Natural killer cell treated with Interleukin-12 subunit alpha and Interleukin-12 subunit beta and Interleukin-15 and Interleukin-18, amount 100 ng/mL, for 72 hours (primary cell): Measurements from ENCODE around the gene ZNF48. TPM values are rescaled to one million over a fixed set of nuclear protein-coding genes. Genes with fewer than 3 reads are reported as not detected.
A peak's percentile ranks its signal among the peaks of the same experiment; 100 is the strongest.

ENCODE experiments used
- ATAC-seq, 2 donors: fragments of 150-1000 bp; cut with Tn5 transposase in 1 of 2; sonication (Bioruptor Pico), chemical (Tn5 transposase) in 1 of 2; 2 replicates each; pipeline ENCODE4 v1.10.0; 2021
- DNase-seq: peaks from one replicate; pipeline ENCODE4 v3.0.0; 2022; ENCODE audit warnings: low spot score
- H3K27ac Mint-ChIP-seq, 2 donors: 1 replicate in 1 of 2; 2 replicates in 1 of 2; pipeline ENCODE4 v1.8.0; 2022; ENCODE audit warnings: mixed read lengths in 2 of 2, mild to moderate bottlenecking in 1 of 2, moderate library complexity in 1 of 2
- H3K27me3 Mint-ChIP-seq, 2 donors: 1 replicate in 1 of 2; 2 replicates in 1 of 2; pipeline ENCODE4 v1.8.0; 2022; ENCODE audit warnings: mixed read lengths in 2 of 2
- H3K36me3 Mint-ChIP-seq: one replicate; pipeline ENCODE4 v1.8.0; 2022; ENCODE audit warnings: mixed read lengths
- H3K4me1 Mint-ChIP-seq, 2 donors: 1 replicate in 1 of 2; 2 replicates in 1 of 2; pipeline ENCODE4 v1.8.0; 2022; ENCODE audit warnings: low read depth in 2 of 2, mixed read lengths in 2 of 2, mild to moderate bottlenecking in 1 of 2
- H3K4me3 Mint-ChIP-seq: one replicate; pipeline ENCODE4 v1.8.0; 2022; ENCODE audit warnings: mixed read lengths
- H3K9me3 Mint-ChIP-seq: 2 replicates; pipeline ENCODE4 v1.8.0; 2022; ENCODE audit warnings: mixed read lengths
- total RNA-seq, 2 donors: library from RNA; stranded (reverse); gene quantifications; one replicate each; pipeline ENCODE4 v1.2.3, GENCODE V29; 2022

The ZNF48 gene
- total RNA-seq, 2 donors from 2014 or later, result 10.2 to 14.7 TPM

DNA sequence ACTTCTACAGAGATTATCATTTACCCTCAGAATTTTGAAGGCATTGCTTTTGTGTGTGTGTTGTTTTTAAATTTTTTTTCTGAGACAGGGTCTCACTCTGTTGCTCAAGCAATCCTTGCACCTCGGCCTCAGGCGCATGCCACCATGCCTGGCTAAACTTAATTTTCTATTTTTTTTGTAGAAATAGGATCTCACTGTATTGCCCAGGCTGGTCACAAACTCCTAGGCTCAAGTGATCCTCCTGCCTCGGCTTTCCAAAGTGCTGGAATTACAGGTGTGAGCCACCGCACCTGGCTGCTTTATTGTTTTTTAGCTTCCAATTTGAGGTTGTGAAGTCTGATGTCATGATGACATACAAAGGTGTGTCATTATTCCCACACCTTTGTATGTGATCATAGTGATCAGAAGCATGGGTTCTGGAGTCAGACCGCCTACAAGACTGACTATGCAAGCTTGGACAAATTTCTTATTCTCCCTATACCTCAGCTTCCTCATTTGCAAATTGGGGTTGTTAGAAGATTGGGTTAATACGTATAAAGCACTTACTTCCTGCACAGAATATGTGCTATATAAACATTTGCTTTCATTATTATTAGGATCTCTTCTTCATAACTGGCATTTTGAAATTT lies 44.6 kb downstream of the ZNF48 start:
- no peaks in the 10 kb centered on the region for H3K27me3 Mint-ChIP-seq
- H3K9me3 Mint-ChIP-seq, result no peaks in the 10 kb centered on the region
- ATAC-seq (no peak), DNase-seq (no peak)
- H3K36me3 Mint-ChIP-seq, result peaks cover 12% of the 10 kb centered on the region
- peaks cover 22 to 27% of the 10 kb centered on the region in 2 donors for H3K4me1 Mint-ChIP-seq
- H3K27ac Mint-ChIP-seq, result no peak overlapping the region
- H3K4me3 Mint-ChIP-seq, result no peak overlapping the region

DNA sequence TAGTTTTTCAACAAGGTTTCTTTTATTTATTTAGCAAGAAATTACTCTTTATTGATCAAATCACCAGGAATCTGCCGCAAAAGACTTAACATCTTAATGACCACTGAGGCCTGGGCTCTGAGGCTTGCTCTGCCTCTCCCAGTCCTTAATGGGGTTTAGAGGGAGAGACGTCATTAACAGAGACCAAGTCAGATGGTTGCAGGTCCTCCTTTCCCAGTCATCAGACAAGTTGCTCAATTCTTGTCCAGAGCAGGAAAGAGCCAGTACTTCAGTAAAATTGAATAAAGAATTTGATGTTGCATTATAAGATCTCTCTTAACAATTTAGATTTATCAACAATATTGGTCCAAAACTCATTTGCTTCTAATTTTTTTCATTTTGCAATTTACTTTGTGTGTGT lies 48.4 kb downstream of the ZNF48 start:
- Mint-ChIP-seq H3K4me1 (peaks cover 29 to 36% of the 10 kb centered on the region in 2 donors), H3K27me3 (no peaks in the 10 kb centered on the region), H3K36me3 (peaks cover 12% of the 10 kb centered on the region), H3K27ac (peak overlapping the region; percentile 10 to 15), H3K4me3 (peak overlapping the region; percentile 85), H3K9me3 (no peaks in the 10 kb centered on the region)
- DNase-seq (no peak), ATAC-seq (no peak)

DNA sequence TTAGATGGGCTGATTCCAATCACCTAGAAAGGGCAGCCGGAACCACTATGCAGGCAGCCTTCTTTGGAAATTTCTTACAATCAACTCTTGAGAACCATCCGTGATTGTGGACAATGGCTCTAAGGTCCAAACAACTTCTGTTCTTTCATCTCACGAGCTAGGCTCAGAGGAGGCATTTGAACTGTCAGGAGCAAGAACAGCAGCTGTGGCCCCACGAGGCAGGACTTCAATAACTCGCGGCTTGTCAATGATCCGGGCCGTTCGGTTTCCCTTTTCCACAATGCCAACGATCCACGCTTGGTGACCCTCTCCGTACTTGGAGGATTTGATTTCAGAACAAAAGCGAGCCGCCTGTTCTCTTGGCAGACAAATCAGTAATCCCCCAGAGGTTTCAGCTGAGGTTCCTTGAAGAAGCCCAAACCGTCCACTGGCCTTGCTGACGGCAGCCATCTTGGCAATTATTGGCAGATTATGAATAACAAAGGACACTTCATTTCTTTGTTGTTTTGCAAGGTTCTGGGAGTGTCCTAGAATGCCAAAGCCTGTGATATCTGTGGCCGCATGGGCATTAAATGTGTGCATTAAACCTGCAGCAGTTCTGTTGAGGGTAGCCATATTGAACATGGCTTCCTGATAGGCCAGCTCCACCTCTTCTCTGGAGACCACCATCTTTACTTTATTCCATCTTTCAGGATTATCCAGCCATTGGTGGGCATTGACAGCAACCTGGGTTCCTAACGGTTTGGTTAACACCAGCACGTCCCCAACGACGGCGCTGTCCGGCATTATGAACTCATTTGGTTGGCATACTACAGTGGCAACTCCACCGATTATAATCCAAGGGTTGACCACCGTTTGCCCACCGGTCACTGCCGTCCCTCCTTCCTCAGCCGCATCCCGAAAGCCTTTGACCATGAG lies 49.3 kb downstream of the ZNF48 start:
- no peaks in the 10 kb centered on the region for H3K9me3 Mint-ChIP-seq
- H3K4me1 Mint-ChIP-seq, result peaks cover 29 to 38% of the 10 kb centered on the region in 2 donors
- DNase-seq, result no peak
- H3K4me3 Mint-ChIP-seq, result peak overlapping the region; percentile 85
- no peaks in the 10 kb centered on the region for H3K27me3 Mint-ChIP-seq
- H3K36me3 Mint-ChIP-seq, result peaks cover 12% of the 10 kb centered on the region
- no peak for ATAC-seq
- H3K27ac Mint-ChIP-seq, result peak overlapping the region; percentile 76 to 96

DNA sequence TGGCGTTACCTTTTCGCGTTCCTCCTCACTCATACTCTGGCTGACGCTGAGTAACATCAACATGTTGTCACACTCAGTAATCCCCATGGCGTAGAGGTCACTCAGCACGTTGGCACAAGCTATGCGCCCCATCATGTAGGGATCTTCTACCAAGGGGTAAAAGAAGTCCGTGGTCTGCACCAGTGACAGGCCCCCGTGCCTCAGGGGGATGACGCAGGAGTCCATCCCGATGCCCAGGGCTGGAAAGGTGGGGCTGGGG lies 49.9 kb downstream of the ZNF48 start:
- Mint-ChIP-seq H3K4me3 (peak overlapping the region; percentile 85), H3K9me3 (no peaks in the 10 kb centered on the region), H3K4me1 (peaks cover 29 to 38% of the 10 kb centered on the region in 2 donors), H3K27me3 (no peaks in the 10 kb centered on the region), H3K27ac (peak overlapping the region; percentile 76 to 96), H3K36me3 (peaks cover 12% of the 10 kb centered on the region)
- DNase-seq (no peak), ATAC-seq (no peak)

DNA sequence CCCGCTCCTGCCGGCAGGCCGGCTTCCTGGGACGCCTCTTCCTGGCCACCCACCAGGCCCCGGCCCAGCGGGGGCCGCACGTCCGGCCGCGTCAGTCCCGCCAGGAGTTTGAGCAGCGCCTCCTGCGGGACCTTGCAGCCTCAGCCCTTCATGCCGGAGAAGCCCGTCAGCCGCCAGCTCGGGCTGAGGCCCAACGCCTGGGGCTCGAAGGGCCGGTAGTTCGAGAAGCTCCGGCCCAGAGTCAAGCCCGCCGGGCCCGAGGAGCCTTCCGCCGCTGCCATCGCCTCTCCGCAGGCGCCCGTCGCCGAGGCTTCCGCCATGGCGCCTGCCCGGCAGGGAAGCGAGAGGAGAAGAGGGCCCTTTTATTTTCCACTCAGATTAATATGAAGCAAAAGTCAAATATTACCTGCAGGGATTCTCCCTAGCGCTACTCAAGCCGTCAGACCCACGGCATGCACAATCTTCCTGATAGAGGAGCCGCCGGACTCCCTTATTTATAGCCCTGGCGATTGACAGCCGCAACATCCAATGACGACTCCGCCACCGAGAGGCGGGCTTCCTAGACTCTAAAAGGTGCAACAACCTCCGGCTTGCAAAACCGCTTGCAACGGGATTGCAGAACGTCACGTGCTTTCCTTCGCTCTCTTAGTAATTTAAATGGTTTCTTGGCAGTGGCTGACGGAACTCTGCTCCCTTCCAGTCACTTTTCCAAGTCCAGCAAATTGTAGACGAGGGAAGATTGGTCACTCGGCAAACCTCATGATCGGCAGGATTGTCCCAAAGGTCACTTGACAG lies 50.4 kb downstream of the ZNF48 start, which contains the start of gene SEPHS2:
SEPHS2 (minus strand) TSS at position 467 of the 795 bp plus-strand sequence; CDS start at position 320, 147 bp downstream.
- peaks cover 12% of the 10 kb centered on the region for H3K36me3 Mint-ChIP-seq

DNA sequence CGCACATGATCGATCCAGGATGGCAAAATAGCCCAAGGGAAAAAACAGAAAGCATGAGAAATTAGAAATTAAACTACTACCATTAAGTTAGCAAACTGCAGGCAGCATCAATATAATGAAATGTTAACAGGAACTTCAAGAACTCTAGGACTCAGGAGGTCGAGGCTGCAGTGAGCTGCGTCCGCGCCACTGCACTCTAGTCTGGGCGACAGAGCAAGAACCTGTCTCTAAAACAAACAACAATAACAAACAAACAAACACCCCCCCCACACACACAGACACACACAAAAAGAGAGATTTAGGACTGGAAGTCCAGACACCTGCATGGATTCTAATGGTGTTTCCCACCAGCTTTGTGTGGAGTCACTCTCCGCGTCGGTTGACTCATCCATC lies 51.0 kb downstream of the ZNF48 start:
- ATAC-seq, result no peak
- Mint-ChIP-seq H3K27me3 (no peaks in the 10 kb centered on the region), H3K9me3 (no peaks in the 10 kb centered on the region), H3K4me1 (peaks cover 39 to 43% of the 10 kb centered on the region in 2 donors), H3K27ac (peak overlapping the region; percentile 76 to 96), H3K36me3 (peaks cover 12% of the 10 kb centered on the region), H3K4me3 (peak overlapping the region; percentile 93)
- no peak for DNase-seq

More for the DNA sequence above, 50.4 kb downstream of the ZNF48 start, which contains the start of gene SEPHS2:
- Mint-ChIP-seq H3K4me1 (peaks cover 34 to 39% of the 10 kb centered on the region in 2 donors), H3K4me3 (peak within 1 kb of the TSS; percentile 93), H3K9me3 (no peaks in the 10 kb centered on the region), H3K27ac (peak within 1 kb of the TSS; percentile 76 to 96), H3K27me3 (no peaks in the 10 kb centered on the region)
- ATAC-seq (peak; percentile 94 to 96), DNase-seq (peak; percentile 96)

DNA sequence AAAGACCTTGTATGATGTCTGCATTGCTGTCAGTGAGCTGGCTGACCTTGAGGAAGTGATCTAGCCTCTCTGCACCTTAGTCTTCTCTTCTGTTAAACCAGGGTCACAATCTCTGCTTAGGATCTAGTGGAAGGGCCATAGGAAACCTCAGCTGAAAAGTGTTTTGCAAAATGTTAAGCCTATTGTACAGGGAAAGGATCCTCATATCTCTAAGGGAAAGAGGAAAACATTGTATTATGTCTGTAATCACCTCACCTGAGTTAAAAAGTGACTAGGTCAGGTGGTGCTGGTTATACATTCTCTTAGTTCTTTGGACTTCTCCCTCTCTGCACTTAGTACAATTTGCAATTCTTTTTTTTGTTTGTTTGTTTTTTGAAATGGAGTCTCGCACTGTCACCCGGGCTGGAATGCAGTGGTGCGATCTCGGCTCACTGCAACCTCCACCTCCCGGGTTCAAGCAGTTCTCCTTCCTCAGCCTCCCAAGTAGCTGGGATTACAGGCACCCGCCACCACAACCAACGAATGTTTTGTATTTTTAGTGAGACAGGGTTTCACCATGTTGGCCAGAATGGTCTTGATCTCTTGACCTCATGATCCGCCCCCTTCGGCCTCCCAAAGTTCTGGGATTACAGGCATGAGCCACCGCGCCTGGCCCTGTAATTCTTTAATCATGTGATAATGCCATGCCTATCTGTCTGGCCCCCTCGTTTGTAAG lies 52.4 kb downstream of the ZNF48 start:
- ATAC-seq, result no peak
- DNase-seq, result no peak
- Mint-ChIP-seq H3K4me3 (no peak overlapping the region), H3K4me1 (peaks cover 45 to 47% of the 10 kb centered on the region in 2 donors), H3K27ac (no peak overlapping the region), H3K9me3 (no peaks in the 10 kb centered on the region), H3K36me3 (peaks cover 12% of the 10 kb centered on the region), H3K27me3 (no peaks in the 10 kb centered on the region)

DNA sequence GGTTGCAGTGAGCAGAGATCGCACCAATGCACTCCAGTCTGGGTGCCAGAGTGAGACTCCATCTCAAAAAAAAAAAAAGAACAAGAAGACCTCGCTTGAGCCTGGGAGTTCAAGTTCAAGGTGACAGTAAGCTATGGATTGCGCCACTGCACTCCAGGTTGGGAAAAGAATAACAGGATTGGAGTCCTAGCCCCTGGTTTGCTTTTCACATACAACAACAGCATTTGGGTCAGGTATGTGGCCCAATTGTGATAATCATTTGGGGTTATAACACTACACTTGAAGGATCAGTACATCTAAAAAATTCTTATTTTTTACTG lies 53.9 kb downstream of the ZNF48 start:
- Mint-ChIP-seq H3K27me3 (no peaks in the 10 kb centered on the region), H3K9me3 (no peaks in the 10 kb centered on the region), H3K4me3 (no peak overlapping the region), H3K36me3 (peaks cover 2% of the 10 kb centered on the region), H3K4me1 (peaks cover 40 to 43% of the 10 kb centered on the region in 2 donors), H3K27ac (peak overlapping the region; percentile 60 to 72)
- DNase-seq (no peak), ATAC-seq (no peak)

Other genes starting within 250 kb of the ZNF48 start
- gene CORO1A, start 211.8 kb upstream of the ZNF48 start, total RNA-seq, result 1,000 to 10,000 TPM in 1 of 2 donors, 100 to 1,000 TPM in 1; 987 to 1,615 TPM
- 100 to 1,000 TPM; 206 to 410 TPM for gene BOLA2B, start 201.8 kb upstream of the ZNF48 start, total RNA-seq
- gene SLX1A, start 201.5 kb upstream of the ZNF48 start, total RNA-seq, result 100 to 1,000 TPM in 1 of 2 donors, 10 to 100 TPM in 1; 48.6 to 169 TPM
- gene SULT1A3, start 196.2 kb upstream of the ZNF48 start, total RNA-seq, result 10 to 100 TPM; 19.1 to 46.7 TPM
- gene NPIPB13, start 146.9 kb upstream of the ZNF48 start, total RNA-seq, result 10 to 100 TPM; 38.2 to 50.6 TPM
- gene CD2BP2, start 40.1 kb upstream of the ZNF48 start, total RNA-seq, result 10 to 100 TPM; 95.8 to 99.7 TPM
- gene TBC1D10B, start 24.9 kb upstream of the ZNF48 start, total RNA-seq, result 10 to 100 TPM; 64.0 to 99.1 TPM
- gene MYL11, start 20.6 kb upstream of the ZNF48 start, total RNA-seq, result 1 to 10 TPM in 1 of 2 donors, not detected in 1; 8.5 TPM
- gene SEPTIN1, start 12.9 kb upstream of the ZNF48 start, total RNA-seq, result 100 to 1,000 TPM; 192 to 207 TPM
- 1 to 10 TPM; 3.4 to 7.3 TPM for gene ZNF771, start 12.2 kb downstream of the ZNF48 start, total RNA-seq
- 100 to 1,000 TPM in 1 of 2 donors, 10 to 100 TPM in 1; 95.9 to 155 TPM for gene DCTPP1, start 34.6 kb downstream of the ZNF48 start, total RNA-seq
- gene SEPHS2, start 50.5 kb downstream of the ZNF48 start, total RNA-seq, result 10 to 100 TPM; 84.7 to 91.4 TPM
- gene ITGAL, start 77.3 kb downstream of the ZNF48 start, total RNA-seq, result 100 to 1,000 TPM; 648 to 717 TPM
- 10 to 100 TPM; 10.4 to 11.8 TPM for gene ZNF768, start 131.1 kb downstream of the ZNF48 start, total RNA-seq
- gene ZNF747, start 139.4 kb downstream of the ZNF48 start, total RNA-seq, result 10 to 100 TPM in 1 of 2 donors, 1 to 10 TPM in 1; 8.7 to 10.3 TPM
- gene ZNF764, start 163.0 kb downstream of the ZNF48 start, total RNA-seq, result 10 to 100 TPM; 14.9 to 22.9 TPM
- 1 to 10 TPM; 8.3 to 8.9 TPM for gene ZNF688, start 176.3 kb downstream of the ZNF48 start, total RNA-seq
- 10 to 100 TPM; 13.3 to 20.0 TPM for gene ZNF785, start 190.3 kb downstream of the ZNF48 start, total RNA-seq
- 10 to 100 TPM in 1 of 2 donors, 1 to 10 TPM in 1; 9.4 to 14.3 TPM for gene ZNF689, start 215.0 kb downstream of the ZNF48 start, total RNA-seq